Right atrium auricular region (tissue), 2 donors: ENCODE measurements around the gene CNTN4. TPM values are rescaled to one million over a fixed set of nuclear protein-coding genes. Genes with fewer than 3 reads are reported as not detected.

Source experiments
- DNase-seq: peaks from one replicate; pipeline ENCODE4 v3.0.0-alpha.2; 2019; ENCODE audit warnings: low spot score
- H3K27ac ChIP-seq, 2 donors: fragments of 200-600 bp; sonication (generic); 1 replicate in 1 of 2; 2 replicates in 1 of 2; pipeline ENCODE4 v1.5.1; 2016 to 2019
- H3K27me3 ChIP-seq, 2 donors: fragments of 200-600 bp; sonication (generic); one replicate each; pipeline versions ENCODE4 v1.5.1 to v1.6.0; 2017 to 2019
- H3K36me3 ChIP-seq: fragments of 200-600 bp; sonication (generic); one replicate; pipeline ENCODE4 v1.5.1; 2016
- H3K4me1 ChIP-seq, 2 donors: fragments of 200-600 bp; sonication (generic); one replicate each; pipeline versions ENCODE4 v1.5.1 to v1.6.0; 2017 to 2019
- H3K4me3 ChIP-seq, 2 donors: fragments of 200-600 bp; sonication (generic); 1 replicate in 1 of 2; 2 replicates in 1 of 2; pipeline ENCODE4 v1.5.1; 2017 to 2019; ENCODE audit warnings: mild to moderate bottlenecking in 1 of 2, moderate library complexity in 1 of 2
- H3K9me3 ChIP-seq, 2 donors: fragments of 200-600 bp; sonication (generic); one replicate each; pipeline ENCODE4 v1.5.1; 2019
- CTCF ChIP-seq, 2 donors: fragments of 200-600 bp; sonication (generic); IDR thresholded peaks; one replicate each; pipeline ENCODE4 v1.5.1; 2019; ENCODE audit warnings: antibody characterized with exemption in 2 of 2
- total RNA-seq, 2 donors: library from RNA; depleted of rRNA; stranded (reverse); fragments of >200 nt; gene quantifications; one replicate each; pipeline ENCODE4 v1.1.0, GENCODE V29; 2016

The CNTN4 gene
- total RNA-seq, 2 donors from 2014 or later: 5.3 to 5.7 TPM

- H3K4me1 ChIP-seq: no peaks in the 10 kb centered on the region
- no peak for DNase-seq
- H3K9me3 ChIP-seq: no peaks in the 10 kb centered on the region
- no peaks in the 10 kb centered on the region for H3K36me3 ChIP-seq
- H3K4me3 ChIP-seq: no peak overlapping the region
- TF ChIP-seq CTCF (IDR thresholded peaks at IDR 0.05): no peak
- H3K27ac ChIP-seq: no peak overlapping the region
- no peaks in the 10 kb centered on the region for H3K27me3 ChIP-seq
Measured at GRCh38 chr3:2317521-2317920, 218.9 kb downstream of the CNTN4 start.

- TF ChIP-seq CTCF (IDR thresholded peaks at IDR 0.05): no peak
- H3K27ac ChIP-seq: no peak overlapping the region
- no peak for DNase-seq
Measured at GRCh38 chr3:2334921-2335320, 236.3 kb downstream of the CNTN4 start.

GRCh38 chr3:2343031-2343682 lies 244.5 kb downstream of the CNTN4 start:
- Histone ChIP-seq H3K4me1 (no peaks in the 10 kb centered on the region), H3K27me3 (no peaks in the 10 kb centered on the region), H3K36me3 (no peaks in the 10 kb centered on the region), H3K4me3 (no peak overlapping the region), H3K9me3 (no peaks in the 10 kb centered on the region), H3K27ac (no peak overlapping the region)
- no peak for TF ChIP-seq CTCF (IDR thresholded peaks at IDR 0.05)
- no peak for DNase-seq

More at GRCh38 chr3:2334921-2335320, 236.3 kb downstream of the CNTN4 start:
- Histone ChIP-seq H3K9me3 (no peaks in the 10 kb centered on the region), H3K4me1 (no peaks in the 10 kb centered on the region), H3K36me3 (no peaks in the 10 kb centered on the region), H3K4me3 (no peak overlapping the region), H3K27me3 (no peaks in the 10 kb centered on the region)

- H3K4me3 ChIP-seq: no peak overlapping the region
- TF ChIP-seq CTCF (IDR thresholded peaks at IDR 0.05): no peak
- DNase-seq: no peak
Measured at GRCh38 chr3:2352134-2352762, 253.6 kb downstream of the CNTN4 start.

GRCh38 chr3:2354702-2355101 lies 256.0 kb downstream of the CNTN4 start:
- Histone ChIP-seq H3K4me1 (peaks cover 0 to 20% of the 10 kb centered on the region in 2 donors), H3K27me3 (no peaks in the 10 kb centered on the region), H3K4me3 (no peak overlapping the region), H3K27ac (peak overlapping the region in 1 of 2 donors; percentile 46), H3K9me3 (no peaks in the 10 kb centered on the region), H3K36me3 (no peaks in the 10 kb centered on the region)
- no peak for DNase-seq
- no peak for TF ChIP-seq CTCF (IDR thresholded peaks at IDR 0.05)

More at GRCh38 chr3:2352134-2352762, 253.6 kb downstream of the CNTN4 start:
- H3K27me3 ChIP-seq: no peaks in the 10 kb centered on the region
- H3K9me3 ChIP-seq: no peaks in the 10 kb centered on the region
- peaks cover 0 to 20% of the 10 kb centered on the region in 2 donors for H3K4me1 ChIP-seq
- H3K36me3 ChIP-seq: no peaks in the 10 kb centered on the region
- no peak overlapping the region for H3K27ac ChIP-seq
